GM12878 (cell line): ENCODE data around the gene RAB33A.

Experiments
- CBX3 ChIP-seq: fragments of 200-600 bp; sonication (generic); IDR thresholded peaks from 2 replicates; pipeline ENCODE4 v1.6.1; 2016; ENCODE audit warnings: low read depth, borderline replicate concordance
- EGR1 ChIP-seq, 2 experiments: IDR thresholded peaks; 1 replicate in 1 of 2; 2 replicates in 1 of 2; pipeline ENCODE4 v1.6.1; 2011 to 2012; ENCODE audit warnings: low read depth in 2 of 2, low read length in 2 of 2, borderline replicate concordance in 1 of 2, mild to moderate bottlenecking in 1 of 2, moderate library complexity in 1 of 2
- EZH2 ChIP-seq: IDR thresholded peaks from 2 replicates; pipeline ENCODE4 v1.6.1; 2012; ENCODE audit warnings: low read depth, mild to moderate bottlenecking, control low read depth, inconsistent platforms, low read length, borderline replicate concordance; ENCODE audit not compliant: control insufficient read depth
- HDAC6 ChIP-seq: fragments of 200-600 bp; sonication (generic); IDR thresholded peaks from one replicate; pipeline ENCODE4 v1.8.0; 2017; ENCODE audit warnings: antibody characterized with exemption; ENCODE audit not compliant: unreplicated experiment
- MAX ChIP-seq: IDR thresholded peaks from 2 replicates; pipeline ENCODE4 v1.6.1; 2012; ENCODE audit warnings: low read depth, low read length, improper control_type of control experiment
- RUNX3 ChIP-seq: IDR thresholded peaks from 2 replicates; pipeline ENCODE4 v1.6.1; 2012; ENCODE audit warnings: low read length, inconsistent platforms
- USF1 ChIP-seq: IDR thresholded peaks from 2 replicates; pipeline ENCODE4 v1.6.1; 2011; ENCODE audit warnings: borderline replicate concordance, low read depth, mild to moderate bottlenecking, moderate library complexity, mixed read lengths, low read length; ENCODE audit not compliant: insufficient read depth; ENCODE audit errors: extremely low read length
- TF ChIP-seq, protein P1 (sequence below), 3 experiments: IDR thresholded peaks in 2 of 3; conservative IDR thresholded peaks in 1 of 3; 2 replicates each; pipeline ENCODE4 v1.5.1; 2011; ENCODE audit warnings: low read depth in 3 of 3, low read length in 3 of 3, mild to moderate bottlenecking in 3 of 3, control low read depth in 2 of 3, moderate library complexity in 2 of 3, inconsistent platforms in 1 of 3, mixed read lengths in 1 of 3; ENCODE audit not compliant: control insufficient read depth in 2 of 3, insufficient read depth in 1 of 3; ENCODE audit errors: extremely low read depth in 1 of 3

GRCh38 chrX:130166503-130166777, 5.3 kb upstream of the RAB33A start:
- TF ChIP-seq EZH2 (no peak), MAX (no peak), USF1 (no peak), HDAC6 (no peak), EGR1 (IDR thresholded peaks at IDR 0.05; ENCODE audit: borderline replicate concordance in 1 of 2, low read depth in 2 of 2, low read length in 2 of 2) (no peak), CBX3 (no peak), RUNX3 (no peak)
- TF ChIP-seq, protein P1, sequence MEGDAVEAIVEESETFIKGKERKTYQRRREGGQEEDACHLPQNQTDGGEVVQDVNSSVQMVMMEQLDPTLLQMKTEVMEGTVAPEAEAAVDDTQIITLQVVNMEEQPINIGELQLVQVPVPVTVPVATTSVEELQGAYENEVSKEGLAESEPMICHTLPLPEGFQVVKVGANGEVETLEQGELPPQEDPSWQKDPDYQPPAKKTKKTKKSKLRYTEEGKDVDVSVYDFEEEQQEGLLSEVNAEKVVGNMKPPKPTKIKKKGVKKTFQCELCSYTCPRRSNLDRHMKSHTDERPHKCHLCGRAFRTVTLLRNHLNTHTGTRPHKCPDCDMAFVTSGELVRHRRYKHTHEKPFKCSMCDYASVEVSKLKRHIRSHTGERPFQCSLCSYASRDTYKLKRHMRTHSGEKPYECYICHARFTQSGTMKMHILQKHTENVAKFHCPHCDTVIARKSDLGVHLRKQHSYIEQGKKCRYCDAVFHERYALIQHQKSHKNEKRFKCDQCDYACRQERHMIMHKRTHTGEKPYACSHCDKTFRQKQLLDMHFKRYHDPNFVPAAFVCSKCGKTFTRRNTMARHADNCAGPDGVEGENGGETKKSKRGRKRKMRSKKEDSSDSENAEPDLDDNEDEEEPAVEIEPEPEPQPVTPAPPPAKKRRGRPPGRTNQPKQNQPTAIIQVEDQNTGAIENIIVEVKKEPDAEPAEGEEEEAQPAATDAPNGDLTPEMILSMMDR (IDR thresholded peaks at IDR 0.05 in 2 of 3, conservative IDR thresholded peaks at IDR 0.05 in 1 of 3; ENCODE audit: control insufficient read depth in 2 of 3, extremely low read depth in 1 of 3, insufficient read depth in 1 of 3, low read depth in 3 of 3, low read length in 3 of 3), result no peak
